ENCODE results near the gene OR9I1.

DNA sequence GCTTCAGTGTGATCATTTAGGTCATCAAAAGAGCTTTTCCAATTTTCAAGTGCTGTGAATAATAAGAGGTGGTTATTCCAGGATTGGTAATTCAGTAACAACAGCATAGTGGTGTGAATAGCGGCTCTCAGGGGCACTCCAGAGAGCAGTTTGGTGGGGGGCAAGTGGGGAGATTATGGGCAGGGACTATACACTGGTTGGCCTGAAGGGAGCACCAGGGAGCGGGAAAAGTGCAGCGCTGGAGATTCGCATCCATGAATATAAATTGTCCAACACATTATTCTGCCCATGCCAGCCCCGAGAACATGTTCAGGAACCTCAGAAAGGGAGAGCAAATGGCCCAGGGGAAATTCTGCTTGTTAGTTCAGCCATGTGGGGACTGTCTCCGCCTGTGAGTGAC is 56.7 kb downstream of the OR9I1 start:
- TF ChIP-seq, protein P1, sequence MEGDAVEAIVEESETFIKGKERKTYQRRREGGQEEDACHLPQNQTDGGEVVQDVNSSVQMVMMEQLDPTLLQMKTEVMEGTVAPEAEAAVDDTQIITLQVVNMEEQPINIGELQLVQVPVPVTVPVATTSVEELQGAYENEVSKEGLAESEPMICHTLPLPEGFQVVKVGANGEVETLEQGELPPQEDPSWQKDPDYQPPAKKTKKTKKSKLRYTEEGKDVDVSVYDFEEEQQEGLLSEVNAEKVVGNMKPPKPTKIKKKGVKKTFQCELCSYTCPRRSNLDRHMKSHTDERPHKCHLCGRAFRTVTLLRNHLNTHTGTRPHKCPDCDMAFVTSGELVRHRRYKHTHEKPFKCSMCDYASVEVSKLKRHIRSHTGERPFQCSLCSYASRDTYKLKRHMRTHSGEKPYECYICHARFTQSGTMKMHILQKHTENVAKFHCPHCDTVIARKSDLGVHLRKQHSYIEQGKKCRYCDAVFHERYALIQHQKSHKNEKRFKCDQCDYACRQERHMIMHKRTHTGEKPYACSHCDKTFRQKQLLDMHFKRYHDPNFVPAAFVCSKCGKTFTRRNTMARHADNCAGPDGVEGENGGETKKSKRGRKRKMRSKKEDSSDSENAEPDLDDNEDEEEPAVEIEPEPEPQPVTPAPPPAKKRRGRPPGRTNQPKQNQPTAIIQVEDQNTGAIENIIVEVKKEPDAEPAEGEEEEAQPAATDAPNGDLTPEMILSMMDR (IDR thresholded peaks at IDR 0.05): peak; percentile 11; the same call in 1 of the 2 replicates
- TF ChIP-seq ZFX (IDR thresholded peaks at IDR 0.05; ENCODE audit: borderline replicate concordance): no peak

Data from 22Rv1 (cell line).